ENCODE measurements around the gene RBMS3. TPM values are rescaled to one million over a fixed set of nuclear protein-coding genes. Genes with fewer than 3 reads are reported as not detected.

RBMS3 gene
- total RNA-seq, 1 donor from 2014 or later = 23.7 TPM

DNA sequence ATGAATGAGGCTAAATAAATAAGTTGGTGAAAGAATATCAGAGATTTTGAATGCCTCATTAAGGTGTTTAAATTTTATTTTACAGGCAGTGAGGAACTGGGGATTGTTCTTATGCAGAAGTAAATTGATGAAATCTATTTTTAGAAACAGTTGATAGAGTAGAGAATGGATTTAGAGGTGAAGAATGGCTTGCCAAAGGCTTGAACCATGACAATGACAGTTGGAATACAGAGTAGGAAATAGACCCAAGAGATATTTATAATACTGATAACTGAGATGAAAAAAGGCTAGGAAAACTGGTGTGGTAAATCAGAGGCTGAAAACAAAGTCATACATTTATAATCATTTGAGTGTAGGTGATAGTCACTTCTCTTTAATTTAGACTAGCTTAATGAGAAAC is 39.0 kb upstream of the RBMS3 start:
- TF ChIP-seq, protein P1, sequence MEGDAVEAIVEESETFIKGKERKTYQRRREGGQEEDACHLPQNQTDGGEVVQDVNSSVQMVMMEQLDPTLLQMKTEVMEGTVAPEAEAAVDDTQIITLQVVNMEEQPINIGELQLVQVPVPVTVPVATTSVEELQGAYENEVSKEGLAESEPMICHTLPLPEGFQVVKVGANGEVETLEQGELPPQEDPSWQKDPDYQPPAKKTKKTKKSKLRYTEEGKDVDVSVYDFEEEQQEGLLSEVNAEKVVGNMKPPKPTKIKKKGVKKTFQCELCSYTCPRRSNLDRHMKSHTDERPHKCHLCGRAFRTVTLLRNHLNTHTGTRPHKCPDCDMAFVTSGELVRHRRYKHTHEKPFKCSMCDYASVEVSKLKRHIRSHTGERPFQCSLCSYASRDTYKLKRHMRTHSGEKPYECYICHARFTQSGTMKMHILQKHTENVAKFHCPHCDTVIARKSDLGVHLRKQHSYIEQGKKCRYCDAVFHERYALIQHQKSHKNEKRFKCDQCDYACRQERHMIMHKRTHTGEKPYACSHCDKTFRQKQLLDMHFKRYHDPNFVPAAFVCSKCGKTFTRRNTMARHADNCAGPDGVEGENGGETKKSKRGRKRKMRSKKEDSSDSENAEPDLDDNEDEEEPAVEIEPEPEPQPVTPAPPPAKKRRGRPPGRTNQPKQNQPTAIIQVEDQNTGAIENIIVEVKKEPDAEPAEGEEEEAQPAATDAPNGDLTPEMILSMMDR (IDR thresholded peaks at IDR 0.05; ENCODE audit: insufficient read depth, low read length, poor library complexity, severe bottlenecking) = no peak
- Histone ChIP-seq H3K4me3 (ENCODE audit: low read depth, low read length) (no peak overlapping the region), H3K36me3 (ENCODE audit: control insufficient read depth, insufficient read depth, low read length) (no peaks in the 10 kb centered on the region), H3K27me3 (ENCODE audit: control insufficient read depth, insufficient read depth, low read length) (no peaks in the 10 kb centered on the region)
- DNase-seq (ENCODE audit: low read depth) = no peak

GRCh38 chr3:29242296-29242695 is 38.6 kb upstream of the RBMS3 start:
- H3K36me3 ChIP-seq (ENCODE audit: control insufficient read depth, insufficient read depth, low read length) = no peaks in the 10 kb centered on the region
- H3K4me3 ChIP-seq (ENCODE audit: low read depth, low read length) = no peak overlapping the region
- no peak for DNase-seq (ENCODE audit: low read depth)
- TF ChIP-seq, protein P1 (IDR thresholded peaks at IDR 0.05; ENCODE audit: insufficient read depth, low read length, poor library complexity, severe bottlenecking) = no peak
- H3K27me3 ChIP-seq (ENCODE audit: control insufficient read depth, insufficient read depth, low read length) = no peaks in the 10 kb centered on the region

GRCh38 chr3:29245441-29245840 is 35.4 kb upstream of the RBMS3 start:
- no peak for DNase-seq (ENCODE audit: low read depth)
- no peaks in the 10 kb centered on the region for H3K36me3 ChIP-seq (ENCODE audit: control insufficient read depth, insufficient read depth, low read length)
- H3K4me3 ChIP-seq (ENCODE audit: low read depth, low read length) = no peak overlapping the region
- H3K27me3 ChIP-seq (ENCODE audit: control insufficient read depth, insufficient read depth, low read length) = no peaks in the 10 kb centered on the region
- TF ChIP-seq, protein P1 (IDR thresholded peaks at IDR 0.05; ENCODE audit: insufficient read depth, low read length, poor library complexity, severe bottlenecking) = no peak

- Histone ChIP-seq H3K27me3 (ENCODE audit: control insufficient read depth, insufficient read depth, low read length) (no peaks in the 10 kb centered on the region), H3K4me3 (ENCODE audit: low read depth, low read length) (no peak overlapping the region), H3K36me3 (ENCODE audit: control insufficient read depth, insufficient read depth, low read length) (no peaks in the 10 kb centered on the region)
- TF ChIP-seq, protein P1 (IDR thresholded peaks at IDR 0.05; ENCODE audit: insufficient read depth, low read length, poor library complexity, severe bottlenecking) = no peak
- DNase-seq (ENCODE audit: low read depth) = no peak
These were observed 33.7 kb upstream of the RBMS3 start for GRCh38 chr3:29247088-29247745.

DNA sequence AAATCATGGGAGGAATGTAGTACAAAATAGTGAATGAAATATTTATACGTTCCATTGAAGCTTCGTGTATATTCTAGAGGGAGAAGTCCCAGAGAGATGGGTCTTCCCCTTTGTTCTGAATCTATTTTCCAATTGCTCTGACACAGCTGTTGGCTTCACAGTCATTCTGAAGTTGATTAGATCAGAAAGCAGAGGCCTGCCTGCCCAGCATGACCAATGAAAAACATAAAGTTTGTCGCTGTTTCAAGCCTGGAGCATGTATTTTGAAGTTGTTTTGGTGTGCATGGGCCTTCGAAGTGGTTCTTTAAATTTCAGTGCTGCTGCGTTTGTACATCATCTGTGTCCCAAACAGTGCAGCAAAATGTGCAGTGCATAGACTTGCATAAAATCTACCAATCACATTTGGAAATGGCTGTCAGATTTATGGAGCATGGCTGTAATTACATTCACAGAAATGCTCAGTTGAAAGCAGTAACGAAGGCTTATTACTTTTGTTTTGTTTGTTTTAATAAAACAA is 31.0 kb upstream of the RBMS3 start:
- H3K36me3 ChIP-seq (ENCODE audit: control insufficient read depth, insufficient read depth, low read length) = no peaks in the 10 kb centered on the region
- no peaks in the 10 kb centered on the region for H3K27me3 ChIP-seq (ENCODE audit: control insufficient read depth, insufficient read depth, low read length)
- TF ChIP-seq, protein P1 (IDR thresholded peaks at IDR 0.05; ENCODE audit: insufficient read depth, low read length, poor library complexity, severe bottlenecking) = no peak
- DNase-seq (ENCODE audit: low read depth) = no peak
- H3K4me3 ChIP-seq (ENCODE audit: low read depth, low read length) = no peak overlapping the region
